GM08714 (cell line): ENCODE results near the gene PAMR1.
"Not testable (repeated sequence)": the region's sequence is repeated elsewhere in the genome, so short reads cannot be mapped to it uniquely, and the experiment has no call there.

Source experiments
- H3K4me3 ChIP-seq: fragments of 200-500 bp; sonication (Bioruptor generic); 2 replicates; pipeline ENCODE4 v1.5.1; 2014; ENCODE audit warnings: mild to moderate bottlenecking, low read length, inconsistent platforms
- ZNF274 ChIP-seq: IDR thresholded peaks from 2 replicates; pipeline ENCODE4 v1.6.1; 2012; ENCODE audit warnings: mild to moderate bottlenecking, low read depth, low read length

The PAMR1 gene

DNA sequence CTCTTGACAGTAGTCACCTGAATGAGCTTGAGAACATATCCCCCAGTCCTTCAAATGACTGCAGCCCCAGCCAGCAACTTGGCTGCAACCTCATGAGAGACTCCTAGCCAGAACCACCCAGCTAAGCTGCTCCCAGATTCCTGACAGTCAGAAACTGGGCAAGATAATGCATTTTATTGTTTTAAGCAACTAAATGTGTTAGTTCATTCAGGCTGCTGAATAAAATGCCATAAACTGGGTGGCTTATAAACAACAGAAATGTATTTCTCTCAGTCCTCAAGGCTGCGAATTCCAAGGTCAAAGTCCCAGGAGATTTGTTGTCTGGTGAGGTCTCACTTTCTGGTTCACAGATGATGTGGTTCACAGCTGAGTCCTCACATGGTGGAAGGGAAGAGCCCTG, 5.8 kb upstream of the PAMR1 start:
- no peak for TF ChIP-seq ZNF274
- H3K4me3 ChIP-seq = no peak overlapping the region

DNA sequence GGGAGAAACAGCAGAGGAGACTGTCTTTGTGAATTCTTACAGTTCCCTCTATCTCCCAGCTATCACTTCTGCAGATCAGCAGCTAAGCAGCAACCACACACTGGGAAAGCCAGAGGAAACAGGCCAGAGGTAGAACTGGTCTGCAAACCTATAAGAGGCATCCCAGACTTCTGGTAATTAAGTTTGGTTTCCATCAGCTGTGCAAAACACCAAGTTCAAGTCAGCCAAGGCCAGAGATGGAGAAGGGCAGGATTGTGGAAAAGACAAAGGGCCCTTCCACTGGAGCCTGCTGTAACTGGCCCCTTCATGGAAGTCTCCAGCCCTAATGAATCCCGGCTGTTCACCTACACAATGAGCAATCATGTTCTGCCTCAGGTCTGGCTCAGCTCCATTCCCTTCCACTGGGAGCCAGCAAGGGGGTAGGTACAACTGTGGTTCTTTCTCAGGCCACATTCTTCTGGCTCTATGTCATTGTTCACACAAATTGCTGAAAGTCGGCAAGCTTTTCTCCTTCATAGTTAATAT, 4.6 kb upstream of the PAMR1 start:
- H3K4me3 ChIP-seq = no peak overlapping the region
- TF ChIP-seq ZNF274 = no peak

DNA sequence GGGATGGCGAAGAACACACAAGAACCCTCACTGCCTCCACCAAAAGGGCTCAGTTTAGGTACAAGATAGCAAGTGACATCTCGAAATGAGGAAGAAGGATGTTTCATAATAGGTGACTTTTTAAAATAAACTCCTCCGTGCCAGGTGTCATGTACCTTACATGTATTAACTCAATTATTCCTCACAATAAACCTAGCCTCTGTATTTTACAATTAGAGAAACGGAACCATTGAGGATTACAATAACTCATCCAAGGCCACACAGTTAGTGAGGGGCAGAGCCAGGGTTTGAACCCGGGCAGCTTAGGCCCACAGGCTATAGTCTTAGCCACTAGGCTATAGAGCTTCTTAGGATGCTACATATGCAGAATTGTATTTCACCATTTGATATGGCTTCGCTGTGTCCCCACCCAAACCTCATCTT, 965 bp upstream of the PAMR1 start:
- no peak overlapping the region for H3K4me3 ChIP-seq
- no peak for TF ChIP-seq ZNF274

DNA sequence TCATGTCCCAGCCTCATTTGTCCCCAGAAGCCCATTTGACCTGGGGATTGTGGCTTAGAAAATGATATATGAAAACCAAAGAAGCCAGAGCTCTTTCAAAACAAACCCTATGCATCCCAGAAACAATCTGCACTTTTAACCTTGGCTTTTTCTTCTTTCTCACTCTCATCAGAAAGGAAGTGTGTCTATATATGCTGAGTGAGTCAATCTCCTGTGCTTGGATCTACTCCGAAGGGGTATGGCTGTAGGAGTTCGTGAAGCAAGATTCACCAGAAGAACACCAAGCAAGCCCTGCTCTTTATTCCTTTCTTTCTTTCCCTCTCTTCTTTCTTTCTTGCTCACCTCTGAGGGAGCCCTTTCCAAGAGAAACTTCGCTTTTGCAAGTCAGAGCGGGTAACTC, 636 bp downstream of the PAMR1 start:
- no peak for TF ChIP-seq ZNF274
- no peak overlapping the region for H3K4me3 ChIP-seq

DNA sequence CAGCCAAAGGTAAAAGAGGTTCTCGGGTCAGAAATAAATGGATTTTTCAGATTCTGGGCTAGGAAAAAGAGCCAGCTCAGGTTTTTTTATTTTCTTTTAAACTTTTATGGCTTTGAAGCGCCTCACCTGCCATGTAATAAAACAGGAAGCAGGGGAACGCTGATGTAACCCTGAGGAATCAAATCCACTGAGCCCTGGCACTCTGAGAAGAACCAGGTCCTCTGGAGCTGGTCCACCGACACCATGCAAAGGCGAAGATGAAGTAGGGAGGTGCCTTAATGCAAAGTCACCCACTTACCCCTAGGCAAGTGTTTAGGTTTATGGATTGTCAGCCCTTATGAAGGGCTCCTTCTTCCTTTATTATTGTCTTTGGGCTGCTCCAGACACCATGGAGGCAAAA, 1.6 kb downstream of the PAMR1 start:
- no peak for TF ChIP-seq ZNF274
- no peak overlapping the region for H3K4me3 ChIP-seq

DNA sequence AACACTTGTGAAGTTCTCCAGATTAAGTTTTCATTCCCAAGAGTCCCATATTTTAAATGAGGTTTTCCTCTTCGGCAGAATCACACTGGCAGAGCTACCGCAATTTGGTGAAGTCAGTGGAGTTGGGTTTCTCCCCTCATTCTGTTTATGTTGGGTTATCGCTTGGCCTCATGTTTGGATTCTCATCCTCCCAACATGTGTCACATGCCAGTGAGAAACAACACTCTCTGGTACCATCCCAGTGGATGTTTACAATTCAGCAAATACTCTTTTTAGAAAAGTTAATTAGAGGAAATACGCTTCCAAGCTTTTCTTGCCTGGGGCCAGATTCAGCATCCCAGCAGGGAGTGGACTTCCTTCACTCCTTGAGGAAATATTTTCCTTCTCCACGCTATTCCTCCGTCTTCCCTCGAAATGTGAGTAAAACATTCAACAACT, 2.1 kb downstream of the PAMR1 start:
- no peak for TF ChIP-seq ZNF274

DNA sequence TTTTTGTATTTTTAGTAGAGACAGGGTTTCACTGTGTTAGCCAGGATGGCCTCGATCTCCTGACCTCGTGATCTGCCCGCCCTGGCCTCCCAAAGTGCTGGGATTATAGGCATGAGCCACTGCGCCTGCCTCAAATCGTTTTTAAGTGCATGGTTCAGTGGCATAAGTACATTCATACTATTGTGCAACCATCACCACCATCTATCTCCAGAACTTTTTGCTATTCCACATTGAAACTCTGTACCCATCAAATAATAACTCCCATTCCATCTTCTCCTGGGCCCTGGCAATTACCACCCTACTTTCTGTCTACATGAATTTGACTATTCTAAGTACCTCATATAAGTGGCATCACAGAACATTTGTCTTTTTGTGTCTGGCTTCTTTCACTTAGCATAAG, 3.3 kb downstream of the PAMR1 start:
- not testable (repeated sequence) for H3K4me3 ChIP-seq

More for the DNA sequence above, 2.1 kb downstream of the PAMR1 start:
- no peak overlapping the region for H3K4me3 ChIP-seq

DNA sequence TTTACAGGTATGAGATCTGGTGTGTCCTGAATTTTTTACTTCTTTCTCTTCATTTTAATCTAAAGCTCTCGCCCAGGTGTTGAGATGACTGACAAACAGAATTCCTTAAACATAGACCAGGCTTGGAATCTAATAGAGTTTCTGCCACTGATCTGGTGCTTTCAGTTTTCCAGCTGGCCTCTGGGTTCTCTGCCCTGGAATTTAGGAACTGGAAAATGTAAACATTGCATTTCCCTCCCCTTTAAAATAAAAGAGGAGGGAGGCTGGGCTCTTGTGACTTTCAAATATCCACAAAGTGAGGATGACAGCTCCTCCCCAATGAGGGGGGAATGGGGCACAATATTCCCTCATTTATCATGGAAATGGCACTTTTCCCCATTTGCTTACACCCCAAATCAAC, 5.0 kb downstream of the PAMR1 start:
- no peak overlapping the region for H3K4me3 ChIP-seq
- TF ChIP-seq ZNF274 = no peak

DNA sequence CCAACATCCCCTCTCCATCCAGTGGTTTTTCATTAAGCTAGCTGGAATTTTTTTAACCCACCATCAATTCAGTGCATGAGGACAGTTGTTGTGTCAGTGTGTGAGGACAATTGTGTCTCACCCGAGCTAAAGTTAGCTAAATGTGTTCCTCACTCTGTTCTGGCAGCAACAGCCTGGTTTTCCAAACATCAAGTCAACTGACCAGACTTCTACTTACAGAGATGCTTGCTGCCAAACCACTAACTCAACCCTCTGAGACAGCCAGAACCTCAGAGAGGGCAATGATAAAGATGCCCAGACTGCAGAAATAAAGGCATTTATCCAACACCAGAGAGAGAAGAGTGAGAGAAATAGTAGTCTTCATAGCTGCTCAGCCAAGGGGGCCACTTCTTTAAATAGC, 6.7 kb downstream of the PAMR1 start:
- TF ChIP-seq ZNF274 = no peak
- H3K4me3 ChIP-seq = no peak overlapping the region

DNA sequence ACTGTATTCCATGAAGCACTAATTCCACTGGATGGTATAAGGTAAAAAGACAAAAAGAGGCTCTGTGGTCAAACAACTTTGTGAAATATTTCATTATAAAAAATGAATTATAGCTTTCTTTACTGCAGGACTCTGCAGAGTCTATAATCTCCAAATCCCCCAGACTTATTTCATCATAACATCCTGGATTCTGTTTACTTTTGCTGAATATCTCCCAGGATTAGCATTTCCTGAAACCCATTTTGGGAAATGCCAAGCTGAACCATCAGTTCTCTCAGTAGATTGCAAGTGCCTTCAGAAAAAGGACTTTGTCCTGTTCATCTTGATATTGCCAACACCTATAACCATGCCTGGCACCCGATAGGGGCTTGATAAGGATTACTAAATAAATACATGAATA, 7.9 kb downstream of the PAMR1 start:
- H3K4me3 ChIP-seq = no peak overlapping the region
- TF ChIP-seq ZNF274 = no peak

DNA sequence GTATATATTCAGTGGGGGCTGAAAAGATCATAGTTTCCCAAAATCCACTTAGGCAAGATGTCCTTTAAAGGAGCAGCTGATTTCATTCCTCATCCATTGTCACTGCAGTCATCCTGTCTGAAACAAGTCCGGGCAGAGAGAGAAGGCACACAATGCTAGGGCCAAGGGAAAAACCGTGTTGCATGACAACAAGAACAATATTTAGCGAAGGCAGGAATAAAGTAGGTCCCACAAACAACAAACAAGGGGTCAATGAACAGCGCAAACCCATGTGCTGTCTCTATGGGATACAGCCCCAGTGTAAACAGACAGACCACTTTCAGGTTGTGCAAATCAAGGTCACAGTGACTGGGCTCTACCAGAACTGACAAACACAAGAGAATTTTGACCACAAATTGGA, 9.0 kb downstream of the PAMR1 start:
- H3K4me3 ChIP-seq = no peak overlapping the region
- no peak for TF ChIP-seq ZNF274

DNA sequence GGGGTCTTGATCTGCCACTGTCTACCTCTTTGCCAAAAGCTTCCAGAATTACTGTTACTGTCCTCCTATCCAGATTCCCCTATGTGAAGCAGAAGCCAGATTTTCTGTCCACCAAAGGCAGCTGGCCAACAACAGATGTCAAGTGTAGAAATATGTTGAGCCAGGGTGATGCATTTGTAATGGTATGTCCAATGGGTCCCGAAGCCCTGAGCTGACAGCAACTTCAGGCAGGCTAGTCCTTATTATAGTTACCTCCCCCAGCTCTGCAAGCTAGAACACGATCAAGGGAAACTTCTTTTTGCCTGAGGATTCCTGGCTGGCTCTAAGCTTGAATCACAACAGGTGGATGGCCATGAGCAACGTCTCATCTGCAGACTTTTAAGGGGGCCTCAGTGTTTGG, 10.2 kb downstream of the PAMR1 start:
- no peak overlapping the region for H3K4me3 ChIP-seq
- TF ChIP-seq ZNF274 = no peak

DNA sequence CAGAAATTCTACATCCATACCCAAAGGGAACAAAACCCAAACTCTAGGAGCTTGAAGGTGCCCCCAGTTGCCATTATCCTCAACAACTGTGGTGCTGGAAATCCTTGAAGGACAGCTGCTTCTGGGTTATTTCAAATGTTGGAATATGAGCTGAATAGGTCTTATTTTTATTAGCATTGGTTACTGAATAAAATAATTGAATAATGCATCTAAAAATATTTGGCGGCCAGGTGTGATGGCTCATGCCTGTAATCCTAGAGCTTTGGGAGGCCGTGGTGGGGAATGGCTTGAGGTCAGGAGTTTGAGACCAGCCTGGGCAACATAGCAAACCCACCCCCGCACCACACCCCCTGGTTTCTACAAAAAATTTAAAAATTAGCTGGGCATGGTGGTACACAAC, 10.9 kb downstream of the PAMR1 start:
- H3K4me3 ChIP-seq = no peak overlapping the region
- TF ChIP-seq ZNF274 = no peak

DNA sequence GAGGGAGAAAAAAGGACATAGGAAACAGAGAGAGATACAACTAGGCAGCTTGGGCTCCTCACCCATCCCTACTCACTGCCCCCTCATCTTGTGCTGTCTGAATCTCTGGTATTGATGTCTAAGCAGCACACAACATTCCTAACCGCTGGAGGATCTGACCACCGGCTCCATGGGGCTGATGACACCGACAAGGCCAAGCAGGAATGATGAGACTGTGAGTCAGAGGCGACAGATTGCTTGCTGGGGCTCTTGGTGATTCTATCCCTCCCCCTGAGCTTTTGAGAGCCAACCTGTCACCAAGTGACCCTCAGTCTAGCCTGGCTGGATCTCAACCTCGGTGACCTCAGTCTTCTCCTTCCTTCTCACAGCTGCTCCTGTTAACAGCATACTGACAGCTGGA, 13.8 kb downstream of the PAMR1 start:
- TF ChIP-seq ZNF274 = no peak
- no peak overlapping the region for H3K4me3 ChIP-seq

DNA sequence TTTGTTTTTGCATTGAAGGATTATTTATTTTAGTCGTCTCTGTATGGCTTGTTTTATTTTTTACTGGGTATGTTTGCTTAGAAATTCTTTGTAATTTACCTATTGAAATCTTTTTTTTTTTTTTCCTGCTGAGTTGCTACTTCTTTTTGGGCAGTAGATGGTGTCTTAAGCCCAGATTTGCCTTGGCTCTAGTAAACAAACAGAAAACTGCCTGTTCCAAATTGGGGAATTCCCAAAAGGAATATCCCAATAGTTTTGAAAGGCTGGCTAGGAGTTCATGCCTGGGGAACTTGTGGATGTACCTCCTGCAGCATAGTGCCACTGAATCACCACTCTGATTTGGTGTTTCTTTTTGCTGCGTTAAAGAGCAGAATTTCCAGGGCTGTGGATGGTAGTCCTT, 17.7 kb downstream of the PAMR1 start:
- TF ChIP-seq ZNF274 = no peak
- no peak overlapping the region for H3K4me3 ChIP-seq

DNA sequence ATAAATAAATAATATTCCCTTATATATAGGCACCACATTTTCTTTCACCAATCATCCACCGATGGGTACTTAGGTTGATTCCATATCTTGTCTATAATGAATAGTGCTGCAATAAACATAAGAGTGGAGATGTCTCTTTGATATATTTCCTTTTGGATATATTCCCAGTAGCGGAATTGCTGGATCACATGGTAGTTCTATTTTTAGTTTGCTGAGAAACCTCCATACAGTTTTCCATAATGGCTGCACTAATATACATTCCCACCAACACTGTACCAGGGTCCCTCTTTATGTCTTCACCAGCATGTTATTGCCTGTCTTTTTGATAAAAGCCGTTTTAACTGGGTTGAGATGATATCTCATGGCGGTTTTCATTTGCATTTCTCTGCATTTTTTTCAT, 23.6 kb downstream of the PAMR1 start:
- H3K4me3 ChIP-seq = no peak overlapping the region
- TF ChIP-seq ZNF274 = no peak

DNA sequence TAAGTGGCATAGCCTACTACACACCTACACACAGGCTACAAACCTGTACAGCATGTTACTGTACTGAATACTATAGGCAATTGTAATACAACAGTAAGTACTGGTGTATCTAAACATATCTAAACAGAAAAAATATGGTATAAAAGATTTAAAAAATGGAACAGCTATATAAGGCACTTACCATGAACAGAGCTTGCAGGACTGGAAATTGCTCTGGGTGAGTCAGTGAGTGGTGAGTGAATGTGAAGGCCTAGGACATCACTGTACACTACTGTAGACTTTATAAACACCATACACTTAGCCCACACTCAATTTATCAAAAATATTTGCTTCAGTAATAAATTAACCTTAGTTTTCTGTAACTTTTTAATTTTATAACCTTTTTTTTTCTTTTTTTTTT, 24.7 kb downstream of the PAMR1 start:
- TF ChIP-seq ZNF274 = no peak
- no peak overlapping the region for H3K4me3 ChIP-seq

DNA sequence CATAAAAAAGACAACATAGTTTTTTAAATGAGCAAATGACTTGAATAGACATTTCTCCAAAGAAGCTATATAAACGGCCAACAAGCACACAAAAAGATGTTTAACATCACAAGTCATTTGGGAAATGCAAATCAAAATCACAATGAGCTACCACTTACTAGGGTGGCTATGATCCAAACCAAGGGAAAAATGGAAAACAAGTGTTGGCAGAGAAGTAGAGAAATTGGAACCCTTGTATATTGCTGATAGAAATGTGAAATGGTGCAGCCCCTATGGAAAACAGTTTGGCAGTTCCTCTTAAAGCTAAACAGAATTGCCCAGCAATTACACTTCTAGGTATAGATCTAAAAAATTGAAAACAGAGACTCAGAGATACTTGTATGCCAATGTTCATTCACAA, 29.0 kb downstream of the PAMR1 start:
- no peak overlapping the region for H3K4me3 ChIP-seq
- no peak for TF ChIP-seq ZNF274
